Bone marrow (tissue), 2 donors: ENCODE results near the gene RBM47.
"Not testable (repeated sequence)": the region's sequence is repeated elsewhere in the genome, so short reads cannot be mapped to it uniquely, and the experiment has no call there.

Experiments used
- DNase-seq, 2 donors: peaks; one replicate each; lab custom pipeline; 2025; lab: John Stamatoyannopoulos, UW

Gene RBM47

DNA sequence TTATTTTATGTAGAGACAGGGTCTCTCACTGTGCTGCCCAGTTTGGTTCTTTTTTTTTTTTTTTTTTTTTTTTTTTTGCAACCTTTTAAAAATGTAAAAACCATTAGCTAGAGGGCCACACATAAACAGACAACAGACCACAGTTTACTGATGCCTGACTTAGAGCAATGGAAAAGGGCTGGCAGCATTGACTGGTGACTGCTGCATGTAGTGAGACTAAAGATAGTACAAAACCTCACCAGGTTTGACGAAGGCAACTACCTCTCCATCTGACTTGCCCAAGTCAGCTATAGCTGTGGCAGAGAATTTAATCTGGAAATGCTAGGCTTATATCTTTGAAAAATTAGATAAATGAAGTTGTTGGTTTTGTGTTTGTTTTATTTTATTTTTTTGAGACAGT lies 102.9 kb downstream of the RBM47 start:
- DNase-seq = no peak

GRCh38 chr4:40525752-40526598 lies 103.7 kb downstream of the RBM47 start:
- DNase-seq = no peak

- DNase-seq = no peak
Observed at GRCh38 chr4:40524366-40525041, 105.2 kb downstream of the RBM47 start.

DNA sequence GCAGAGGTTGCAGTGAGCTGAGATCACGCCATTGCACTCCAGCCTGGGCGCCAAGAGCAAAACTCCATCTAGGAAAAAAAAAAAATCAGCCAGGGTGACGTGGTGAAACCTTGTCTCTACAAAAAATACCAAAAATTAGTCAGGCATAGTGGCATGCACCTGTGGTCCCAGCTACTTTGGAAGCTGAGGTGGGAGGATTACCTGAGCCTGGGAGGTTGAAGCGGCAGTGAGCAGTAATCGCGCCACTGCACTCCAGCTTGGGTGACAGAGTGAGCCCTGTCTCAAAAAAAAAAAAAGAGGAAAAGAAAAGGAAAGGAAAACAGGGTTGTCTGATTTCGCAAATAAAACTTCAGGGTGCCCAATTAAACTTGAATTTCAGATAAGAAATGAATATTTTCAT lies 106.1 kb downstream of the RBM47 start:
- no peak for DNase-seq

DNA sequence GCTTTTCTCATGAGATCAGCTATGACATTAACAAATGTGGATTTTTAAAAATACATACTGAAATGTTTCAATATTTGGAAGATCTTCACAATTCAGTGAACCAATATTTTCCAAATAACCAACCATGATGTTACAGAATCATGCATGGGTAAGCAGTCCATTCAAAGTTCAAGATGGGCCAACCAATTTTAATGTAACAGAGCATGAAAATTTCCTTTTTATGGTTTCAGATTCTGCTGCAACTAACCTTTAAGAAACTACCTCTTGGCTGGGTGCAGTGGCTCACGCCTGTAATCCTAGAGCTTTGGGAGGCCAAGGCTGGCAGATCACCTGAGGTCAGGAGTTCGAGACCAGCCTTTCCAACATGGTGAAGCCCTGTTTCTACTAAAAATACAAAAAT lies 107.7 kb downstream of the RBM47 start:
- no peak for DNase-seq

GRCh38 chr4:40520533-40520932 lies 109.1 kb downstream of the RBM47 start:
- DNase-seq = no peak

GRCh38 chr4:40517081-40517480 lies 112.6 kb downstream of the RBM47 start:
- not testable (repeated sequence) for DNase-seq

DNA sequence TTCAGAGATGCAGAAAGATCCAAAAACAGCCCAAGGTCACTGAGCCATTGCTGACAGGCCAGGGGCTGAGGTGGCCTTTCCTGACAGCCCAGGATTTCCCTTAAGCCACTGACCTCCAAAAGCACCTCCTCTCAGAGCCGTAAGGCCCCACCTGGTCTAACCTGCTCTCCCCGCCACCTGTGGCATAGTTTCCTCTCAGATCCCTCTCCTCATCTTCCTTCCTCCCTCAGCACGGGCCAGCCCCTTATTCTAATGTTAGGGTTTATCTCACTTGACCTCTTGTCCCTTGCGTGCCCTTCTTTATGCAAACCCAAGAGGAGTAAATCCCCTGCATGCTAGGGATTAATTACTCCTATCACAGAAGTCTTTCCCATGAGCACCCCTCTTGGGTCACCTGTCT lies 113.0 kb downstream of the RBM47 start:
- DNase-seq = no peak

- DNase-seq = no peak
Observed at GRCh38 chr4:40515398-40516293, 114.0 kb downstream of the RBM47 start.

- no peak for DNase-seq
Observed at GRCh38 chr4:40515037-40515397, 114.6 kb downstream of the RBM47 start.

DNA sequence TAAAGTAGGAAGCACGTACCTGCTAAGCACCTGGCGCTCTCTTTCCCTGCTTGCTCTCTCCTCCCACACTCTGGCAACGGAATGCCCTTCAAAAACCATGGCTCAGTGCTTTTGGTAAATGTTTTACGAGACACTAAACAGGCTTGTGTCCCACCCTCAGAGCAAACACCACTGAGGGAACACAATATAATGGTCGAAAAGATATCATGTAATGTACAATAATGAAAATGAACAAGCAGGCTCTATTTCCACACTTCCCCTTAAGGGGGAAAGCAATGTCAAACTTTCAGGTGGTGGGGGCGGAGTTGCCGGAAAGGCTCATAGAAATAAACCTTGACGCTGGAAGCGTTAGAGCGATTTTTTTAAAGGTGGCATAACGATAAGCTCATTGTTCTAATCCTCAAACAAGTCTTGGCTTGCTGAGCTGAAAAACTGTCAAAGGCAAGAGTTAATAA lies 115.1 kb downstream of the RBM47 start:
- DNase-seq = no peak

DNA sequence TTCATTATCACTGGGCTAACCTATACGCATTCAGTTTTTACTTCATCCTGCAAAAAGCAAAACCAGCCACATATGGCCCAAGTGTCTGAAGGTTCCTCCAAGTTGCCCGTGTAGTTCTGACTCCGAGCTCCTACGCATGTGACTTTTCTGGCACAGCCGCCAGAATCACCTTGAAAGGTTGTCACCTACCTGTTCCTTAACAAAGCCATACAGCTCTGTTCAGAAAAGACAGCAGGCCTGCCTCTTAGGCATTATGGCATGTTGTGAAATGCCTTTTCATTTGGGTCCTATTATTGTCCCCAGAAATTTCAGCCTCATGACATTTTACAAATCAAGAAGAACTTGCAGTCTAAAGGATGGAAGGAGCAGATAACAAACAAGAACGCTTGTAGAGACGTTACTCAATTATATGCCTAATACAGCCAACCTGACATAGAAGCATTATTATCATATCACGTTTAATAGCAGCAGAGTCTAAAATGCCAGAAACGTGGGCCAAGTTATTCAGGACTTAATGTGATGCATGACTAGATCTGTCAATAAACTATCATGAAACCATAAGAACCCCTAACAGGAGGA lies 118.5 kb downstream of the RBM47 start:
- no peak for DNase-seq

DNA sequence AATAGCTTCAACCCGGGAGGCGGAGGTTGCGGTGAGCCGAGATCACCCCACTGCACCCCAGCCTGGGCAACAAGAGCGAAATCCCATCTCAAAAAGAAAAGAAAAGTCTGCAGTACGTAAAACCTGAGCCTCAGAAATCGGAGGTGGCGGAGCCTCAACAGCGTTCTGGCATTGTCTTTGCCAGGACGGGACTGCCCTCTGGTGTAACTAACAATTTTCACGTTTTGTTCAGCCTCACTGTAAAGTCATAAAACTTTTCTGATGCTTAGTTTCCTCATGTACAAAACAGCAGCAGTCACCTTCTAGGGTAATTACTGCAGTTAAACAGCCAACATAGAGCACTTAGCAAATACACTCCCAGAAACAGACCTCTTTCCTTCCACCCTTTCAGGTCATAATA lies 121.7 kb downstream of the RBM47 start:
- DNase-seq = no peak

GRCh38 chr4:40506492-40506891 lies 123.2 kb downstream of the RBM47 start:
- DNase-seq = no peak

GRCh38 chr4:40506066-40506465 lies 123.6 kb downstream of the RBM47 start:
- DNase-seq = no peak

GRCh38 chr4:40502934-40503333 lies 126.7 kb downstream of the RBM47 start:
- DNase-seq = no peak

DNA sequence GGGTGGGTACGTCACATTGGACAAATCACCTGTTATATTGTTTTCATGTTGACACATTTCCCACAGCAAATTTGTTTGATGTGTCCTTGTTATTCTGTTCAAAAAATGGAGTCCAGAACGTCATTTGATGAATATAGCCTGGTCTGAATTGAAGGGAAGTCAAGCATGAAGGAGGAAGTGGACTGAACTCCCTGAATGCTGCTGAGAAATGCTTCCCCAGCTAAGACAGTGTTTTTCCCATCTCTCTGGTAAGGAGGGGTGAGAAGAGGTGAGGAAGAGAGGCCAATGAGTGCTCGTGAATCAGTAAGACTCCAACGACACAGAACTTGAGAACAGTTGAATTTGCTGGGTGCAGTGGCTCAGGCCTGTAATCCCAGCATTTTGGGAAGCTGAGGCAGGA lies 127.4 kb downstream of the RBM47 start:
- no peak for DNase-seq

- no peak for DNase-seq
Observed at GRCh38 chr4:40500781-40501180, 128.9 kb downstream of the RBM47 start.

GRCh38 chr4:40493160-40493559 lies 136.5 kb downstream of the RBM47 start:
- DNase-seq = no peak

- DNase-seq = no peak
Observed at GRCh38 chr4:40492691-40493090, 137.0 kb downstream of the RBM47 start.

GRCh38 chr4:40490481-40490880 lies 139.2 kb downstream of the RBM47 start:
- no peak for DNase-seq

DNA sequence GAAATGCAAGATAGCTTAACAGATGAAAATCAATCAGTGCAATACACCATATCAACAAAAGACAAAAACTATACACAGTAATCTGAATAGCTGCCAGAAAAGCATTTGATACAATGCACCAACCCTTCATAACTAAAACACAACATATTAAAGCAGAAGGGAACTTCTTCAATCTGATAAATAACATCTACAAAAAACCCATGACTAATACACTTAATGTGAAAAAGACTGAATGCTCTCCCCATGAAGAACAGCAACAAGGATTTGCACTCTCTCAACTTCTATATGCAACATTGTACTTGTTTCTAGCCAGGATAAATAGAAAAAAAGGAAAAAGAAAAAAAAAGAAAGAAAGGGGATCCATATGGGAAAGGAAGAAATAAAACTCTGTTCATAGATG lies 139.7 kb downstream of the RBM47 start:
- DNase-seq = no peak
